Measurements from ENCODE around the gene RAP1GAP2. TPM values are rescaled to one million over a fixed set of nuclear protein-coding genes. Genes with fewer than 3 reads are reported as not detected.

Gene RAP1GAP2
- total RNA-seq, 1 donor from 2014 or later: 30.4 TPM

DNA sequence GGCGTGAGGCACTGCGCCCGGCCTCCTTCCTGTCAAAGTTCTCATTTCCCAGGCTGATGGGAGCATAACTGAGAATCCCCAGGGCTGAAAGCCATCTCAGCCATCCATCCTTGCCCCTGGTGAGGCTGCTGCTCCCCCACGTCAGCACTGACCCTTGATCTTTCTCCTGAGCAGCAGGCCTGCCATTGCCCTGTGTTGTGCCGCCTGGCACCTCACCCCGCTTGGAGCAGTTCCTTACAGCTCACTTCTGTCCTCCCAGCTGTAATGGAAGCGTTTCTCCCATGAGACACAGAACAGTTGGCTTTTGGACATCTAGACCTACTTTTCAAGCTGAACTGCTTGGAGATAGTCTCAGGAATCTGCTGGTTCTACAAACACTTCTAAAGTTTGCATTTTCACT is 215.7 kb downstream of the RAP1GAP2 start:
- TF ChIP-seq, protein P1, sequence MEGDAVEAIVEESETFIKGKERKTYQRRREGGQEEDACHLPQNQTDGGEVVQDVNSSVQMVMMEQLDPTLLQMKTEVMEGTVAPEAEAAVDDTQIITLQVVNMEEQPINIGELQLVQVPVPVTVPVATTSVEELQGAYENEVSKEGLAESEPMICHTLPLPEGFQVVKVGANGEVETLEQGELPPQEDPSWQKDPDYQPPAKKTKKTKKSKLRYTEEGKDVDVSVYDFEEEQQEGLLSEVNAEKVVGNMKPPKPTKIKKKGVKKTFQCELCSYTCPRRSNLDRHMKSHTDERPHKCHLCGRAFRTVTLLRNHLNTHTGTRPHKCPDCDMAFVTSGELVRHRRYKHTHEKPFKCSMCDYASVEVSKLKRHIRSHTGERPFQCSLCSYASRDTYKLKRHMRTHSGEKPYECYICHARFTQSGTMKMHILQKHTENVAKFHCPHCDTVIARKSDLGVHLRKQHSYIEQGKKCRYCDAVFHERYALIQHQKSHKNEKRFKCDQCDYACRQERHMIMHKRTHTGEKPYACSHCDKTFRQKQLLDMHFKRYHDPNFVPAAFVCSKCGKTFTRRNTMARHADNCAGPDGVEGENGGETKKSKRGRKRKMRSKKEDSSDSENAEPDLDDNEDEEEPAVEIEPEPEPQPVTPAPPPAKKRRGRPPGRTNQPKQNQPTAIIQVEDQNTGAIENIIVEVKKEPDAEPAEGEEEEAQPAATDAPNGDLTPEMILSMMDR (conservative IDR thresholded peaks at IDR 0.05; ENCODE audit: low read depth, low read length): no peak
- H3K4me3 ChIP-seq (ENCODE audit: low read depth, low read length): no peak overlapping the region
- DNase-seq (ENCODE audit: low read depth): no peak

DNA sequence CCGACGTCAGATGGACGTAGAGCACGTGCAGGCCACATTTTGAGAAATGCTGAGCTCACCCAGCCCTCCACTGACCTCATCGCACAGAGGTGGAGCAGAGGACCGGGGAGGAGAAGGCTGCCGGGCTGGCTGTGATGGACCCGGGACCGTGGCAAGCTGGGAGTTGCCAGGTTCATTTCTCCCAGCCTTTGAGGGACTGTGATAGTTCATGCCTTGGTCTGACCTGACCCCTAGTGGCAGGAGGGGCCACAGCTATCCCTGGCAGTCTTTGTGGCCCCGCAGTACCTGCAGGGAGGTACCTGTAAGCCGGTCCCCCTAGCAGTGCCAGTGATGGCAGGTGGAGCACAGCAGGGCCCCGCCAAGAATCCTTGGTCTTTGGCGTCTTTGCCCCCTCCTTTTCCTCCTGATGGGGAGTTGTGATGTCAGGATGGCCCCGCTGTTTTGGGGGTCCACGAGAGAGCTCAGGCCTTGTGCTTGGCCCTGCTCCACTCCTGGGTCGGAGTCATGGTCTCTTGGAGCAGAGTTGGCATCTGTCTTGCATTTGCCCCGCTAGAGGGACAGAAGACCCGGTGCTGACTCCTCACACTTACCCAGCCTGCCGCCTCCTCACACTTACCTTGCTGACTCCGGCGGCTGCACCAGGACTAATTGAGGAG is 216.8 kb downstream of the RAP1GAP2 start:
- no peak for DNase-seq (ENCODE audit: low read depth)
- TF ChIP-seq, protein P1 (conservative IDR thresholded peaks at IDR 0.05; ENCODE audit: low read depth, low read length): peak; percentile 79
- no peak overlapping the region for H3K4me3 ChIP-seq (ENCODE audit: low read depth, low read length)

DNA sequence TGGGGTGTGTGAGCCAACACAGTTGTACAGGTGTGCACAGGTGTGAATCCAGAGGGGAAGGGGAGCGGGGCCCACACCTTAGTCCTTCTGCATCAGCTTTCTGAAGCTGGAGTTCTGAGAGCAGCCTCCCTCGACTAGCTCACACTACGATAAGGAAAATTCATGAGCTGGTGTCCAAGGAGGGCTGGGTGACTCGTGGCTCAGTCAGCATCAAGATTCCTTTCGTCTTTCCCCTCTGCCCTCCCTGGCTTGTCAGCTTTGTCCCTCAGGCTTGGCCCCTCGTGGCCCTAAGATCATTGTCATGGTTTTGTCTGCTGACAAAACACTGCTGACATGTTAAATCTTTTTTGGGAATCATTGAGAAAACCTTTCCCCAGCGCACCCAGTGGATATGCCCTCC is 219.7 kb downstream of the RAP1GAP2 start:
- TF ChIP-seq, protein P1 (conservative IDR thresholded peaks at IDR 0.05; ENCODE audit: low read depth, low read length): no peak
- H3K4me3 ChIP-seq (ENCODE audit: low read depth, low read length): no peak overlapping the region
- DNase-seq (ENCODE audit: low read depth): no peak

DNA sequence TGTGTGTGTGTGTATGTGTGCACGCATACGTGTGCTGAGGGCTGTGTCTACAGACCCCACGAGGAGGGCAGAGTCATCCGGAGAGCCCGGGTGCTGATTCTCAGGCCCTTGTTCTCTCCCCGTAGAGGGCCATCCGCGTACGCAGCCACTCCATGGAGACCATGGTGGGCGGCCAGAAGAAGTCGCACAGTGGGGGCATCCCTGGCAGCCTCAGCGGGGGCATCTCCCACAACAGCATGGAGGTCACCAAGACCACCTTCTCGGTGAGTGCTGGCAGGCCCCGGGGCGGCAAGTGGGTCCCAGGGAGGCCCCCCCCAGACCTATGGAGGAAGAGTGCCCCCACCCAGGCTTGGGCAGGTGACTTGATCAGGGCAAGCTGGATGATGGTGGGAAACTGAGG is 221.7 kb downstream of the RAP1GAP2 start:
- TF ChIP-seq, protein P1 (conservative IDR thresholded peaks at IDR 0.05; ENCODE audit: low read depth, low read length): no peak
- DNase-seq (ENCODE audit: low read depth): no peak
- H3K4me3 ChIP-seq (ENCODE audit: low read depth, low read length): no peak overlapping the region

DNA sequence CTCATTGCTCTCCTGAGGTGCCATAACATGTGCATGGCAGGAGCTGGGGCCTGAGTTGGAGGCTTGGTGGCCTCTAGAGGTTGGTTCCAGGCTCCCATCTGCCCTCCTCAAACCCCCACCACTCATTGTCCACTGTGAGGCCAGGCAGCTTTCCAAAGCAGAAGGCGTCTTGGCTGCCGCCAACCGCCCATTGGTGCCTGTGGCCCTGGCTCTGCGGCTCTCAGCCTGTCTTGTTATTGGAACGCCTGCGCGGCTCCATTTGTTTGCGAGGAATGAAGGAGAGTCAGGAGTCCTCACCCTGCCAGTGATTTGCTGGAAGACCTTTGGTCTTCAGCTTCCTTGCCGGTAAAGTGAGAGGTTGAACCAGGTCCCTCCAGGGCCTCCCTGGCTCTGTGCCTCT is 223.5 kb downstream of the RAP1GAP2 start:
- TF ChIP-seq, protein P1 (conservative IDR thresholded peaks at IDR 0.05; ENCODE audit: low read depth, low read length): no peak
- H3K4me3 ChIP-seq (ENCODE audit: low read depth, low read length): no peak overlapping the region
- no peak for DNase-seq (ENCODE audit: low read depth)

DNA sequence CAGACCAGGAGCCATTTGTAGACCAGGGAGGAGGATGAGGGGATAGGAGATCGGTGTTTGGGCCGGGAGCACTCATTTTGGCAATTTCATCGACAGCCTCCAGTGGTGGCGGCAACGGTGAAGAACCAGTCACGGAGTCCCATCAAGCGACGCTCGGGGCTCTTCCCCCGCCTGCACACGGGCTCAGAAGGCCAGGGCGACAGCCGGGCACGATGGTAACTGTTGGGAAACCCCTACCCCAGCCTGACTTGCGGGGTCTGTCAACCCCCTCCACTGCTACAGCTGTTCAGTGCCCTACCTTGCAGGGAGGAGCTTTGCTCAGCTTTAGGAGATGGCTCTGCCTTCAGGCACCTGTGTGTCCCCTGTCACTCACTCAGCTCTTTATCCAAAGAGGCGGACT is 224.1 kb downstream of the RAP1GAP2 start:
- TF ChIP-seq, protein P1 (conservative IDR thresholded peaks at IDR 0.05; ENCODE audit: low read depth, low read length): no peak
- no peak overlapping the region for H3K4me3 ChIP-seq (ENCODE audit: low read depth, low read length)
- DNase-seq (ENCODE audit: low read depth): no peak

DNA sequence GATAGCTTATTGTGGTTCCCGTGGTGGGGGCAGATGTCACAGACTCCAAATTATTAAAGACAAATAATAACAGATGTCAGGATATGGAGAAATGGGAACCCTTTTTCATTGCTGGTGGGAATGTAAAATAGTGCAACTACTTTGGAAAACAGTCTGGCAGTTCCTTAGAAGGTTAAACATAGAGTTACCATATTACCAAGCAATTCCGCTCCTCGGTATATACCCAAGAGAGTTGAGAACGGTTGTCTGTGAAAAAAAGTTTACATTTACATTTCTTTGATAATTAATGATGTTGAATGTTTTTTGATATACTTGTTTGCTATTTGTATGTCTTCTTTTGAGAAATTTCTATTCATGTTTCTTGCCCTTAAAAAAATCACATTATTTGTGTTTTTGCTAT is 226.0 kb downstream of the RAP1GAP2 start:
- no peak for DNase-seq (ENCODE audit: low read depth)
- H3K4me3 ChIP-seq (ENCODE audit: low read depth, low read length): no peak overlapping the region
- TF ChIP-seq, protein P1 (conservative IDR thresholded peaks at IDR 0.05; ENCODE audit: low read depth, low read length): no peak
